NCI-H2227 (cell line): Measurements from ENCODE around the gene C2CD3.
"Not testable (repeated sequence)": the region's sequence is repeated elsewhere in the genome, so short reads cannot be mapped to it uniquely, and the experiment has no call there.

ENCODE experiments used
- DNase-seq: peaks from one replicate; lab custom pipeline; 2025; ENCODE audit not compliant: unreplicated experiment; lab: John Stamatoyannopoulos, UW

C2CD3 gene

DNA sequence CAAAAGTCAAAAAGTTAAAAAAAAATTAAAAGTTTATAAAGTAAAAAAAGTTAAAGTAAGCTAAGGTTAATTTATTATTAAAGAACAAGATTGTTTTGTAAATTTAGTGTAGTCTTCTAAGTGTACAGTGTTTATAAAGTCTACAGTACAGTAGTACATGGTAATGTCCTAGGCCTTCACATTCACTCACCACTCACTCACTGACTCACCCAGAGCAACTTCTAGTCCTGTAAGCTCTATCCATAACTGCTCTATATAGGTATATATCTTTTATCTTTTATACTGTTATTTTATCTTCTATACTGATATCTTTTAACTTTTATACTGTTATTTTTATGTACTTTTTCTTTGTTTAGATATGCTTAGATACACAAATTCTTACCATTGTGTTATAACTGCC lies 11.2 kb downstream of the C2CD3 start:
- DNase-seq, result no peak

DNA sequence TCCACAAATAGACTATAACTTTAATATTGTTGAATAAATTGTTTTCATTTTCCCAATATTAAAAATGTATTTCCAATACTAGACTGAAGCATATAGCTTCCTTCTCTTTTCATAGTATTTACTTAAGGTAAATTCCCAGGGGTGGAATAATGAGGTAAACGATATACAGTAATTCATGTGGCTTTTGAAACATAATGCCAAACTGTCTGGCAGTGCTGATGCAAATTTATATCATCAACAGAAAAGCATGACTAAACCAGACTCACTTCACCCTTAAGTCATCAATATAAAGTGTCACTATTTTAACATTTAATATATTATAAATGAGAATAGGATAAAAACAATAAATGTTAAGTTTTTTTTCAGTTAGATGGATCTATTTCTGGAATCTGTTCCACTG lies 13.6 kb downstream of the C2CD3 start:
- DNase-seq, result no peak

GRCh38 chr11:74154620-74155281 lies 16.1 kb downstream of the C2CD3 start:
- no peak for DNase-seq

DNA sequence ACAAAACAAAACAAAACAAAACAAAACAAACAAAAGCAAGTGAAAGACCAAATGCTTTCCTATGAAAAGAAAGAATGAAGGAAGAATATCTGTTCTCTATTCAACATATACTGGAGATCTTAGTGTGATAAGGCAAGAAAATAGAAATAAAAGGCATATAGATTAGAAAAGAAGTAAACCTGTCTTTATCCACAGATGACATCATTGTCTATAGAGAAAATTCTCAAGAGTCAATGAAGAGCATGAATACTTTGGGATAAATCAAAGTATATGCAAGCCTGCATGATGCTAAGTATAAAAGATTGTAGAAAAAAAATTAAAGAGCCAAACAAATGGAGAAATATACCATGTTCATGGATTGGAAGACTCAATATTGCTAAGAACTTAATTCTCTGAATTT lies 17.6 kb downstream of the C2CD3 start:
- no peak for DNase-seq

- DNase-seq, result no peak
These were observed 23.4 kb downstream of the C2CD3 start for GRCh38 chr11:74147199-74147929.

GRCh38 chr11:74144592-74144991 lies 26.2 kb downstream of the C2CD3 start:
- no peak for DNase-seq

DNA sequence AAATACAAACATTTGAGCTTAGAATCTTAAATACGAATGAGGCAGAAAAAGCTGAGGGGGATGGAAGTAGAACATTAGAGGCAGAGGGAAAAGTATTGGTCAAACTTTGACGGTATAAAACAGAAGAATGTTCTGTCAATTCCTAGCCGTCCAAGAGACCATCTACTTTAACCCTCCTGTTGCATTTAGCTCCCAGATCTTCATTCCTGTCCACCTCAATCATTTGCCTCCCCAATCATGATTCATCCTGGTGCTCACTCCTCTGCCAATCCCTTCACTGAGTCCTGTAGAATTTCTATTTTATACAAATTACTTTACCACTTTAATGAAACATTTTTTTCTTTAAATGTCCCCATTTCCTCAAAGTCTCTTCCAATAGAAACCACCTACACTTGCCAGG lies 28.2 kb downstream of the C2CD3 start:
- DNase-seq, result no peak

GRCh38 chr11:74141908-74142307 lies 28.9 kb downstream of the C2CD3 start:
- DNase-seq, result no peak

- DNase-seq, result no peak
These were observed 29.5 kb downstream of the C2CD3 start for GRCh38 chr11:74141241-74141695.

GRCh38 chr11:74139919-74140431 lies 30.8 kb downstream of the C2CD3 start:
- DNase-seq, result not testable (repeated sequence)

DNA sequence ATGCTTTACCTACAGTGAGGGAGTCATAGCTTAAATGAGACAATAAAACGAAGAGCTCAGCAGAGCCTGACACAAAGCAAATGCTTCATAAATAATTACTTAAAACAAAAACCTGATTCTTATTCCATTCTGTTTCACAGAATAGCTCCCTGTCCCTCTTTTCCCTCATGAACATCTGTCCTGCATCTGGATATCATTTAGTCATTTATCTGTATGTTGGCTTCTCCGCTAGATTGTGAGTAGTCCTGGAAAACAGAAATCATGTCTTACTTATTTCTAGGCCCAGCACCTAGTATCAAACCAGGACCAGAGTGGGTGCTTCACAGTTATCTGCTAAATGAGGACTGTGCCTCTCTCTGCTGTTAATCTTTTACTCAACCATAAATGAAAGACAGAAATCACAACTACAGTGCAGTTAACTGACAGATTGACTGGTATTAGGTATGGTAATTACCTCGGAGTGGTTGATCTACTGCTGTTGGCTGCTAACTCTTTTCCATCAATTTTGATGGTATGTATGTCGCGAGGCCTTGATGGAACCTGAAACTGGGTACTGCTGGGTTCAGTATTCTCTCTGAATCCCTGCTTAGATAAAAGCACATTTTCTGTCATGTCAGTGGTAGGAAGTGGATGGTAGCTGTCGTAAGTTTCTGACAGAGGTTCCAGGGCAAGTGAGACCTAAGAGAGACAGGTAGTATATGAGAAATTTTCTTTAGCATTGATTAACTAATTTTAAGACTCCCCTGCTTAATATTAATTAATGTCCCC lies 31.5 kb downstream of the C2CD3 start:
- DNase-seq, result no peak

- no peak for DNase-seq
These were observed 32.2 kb downstream of the C2CD3 start for GRCh38 chr11:74138572-74138971.

- DNase-seq, result no peak
These were observed 32.8 kb downstream of the C2CD3 start for GRCh38 chr11:74138021-74138420.

DNA sequence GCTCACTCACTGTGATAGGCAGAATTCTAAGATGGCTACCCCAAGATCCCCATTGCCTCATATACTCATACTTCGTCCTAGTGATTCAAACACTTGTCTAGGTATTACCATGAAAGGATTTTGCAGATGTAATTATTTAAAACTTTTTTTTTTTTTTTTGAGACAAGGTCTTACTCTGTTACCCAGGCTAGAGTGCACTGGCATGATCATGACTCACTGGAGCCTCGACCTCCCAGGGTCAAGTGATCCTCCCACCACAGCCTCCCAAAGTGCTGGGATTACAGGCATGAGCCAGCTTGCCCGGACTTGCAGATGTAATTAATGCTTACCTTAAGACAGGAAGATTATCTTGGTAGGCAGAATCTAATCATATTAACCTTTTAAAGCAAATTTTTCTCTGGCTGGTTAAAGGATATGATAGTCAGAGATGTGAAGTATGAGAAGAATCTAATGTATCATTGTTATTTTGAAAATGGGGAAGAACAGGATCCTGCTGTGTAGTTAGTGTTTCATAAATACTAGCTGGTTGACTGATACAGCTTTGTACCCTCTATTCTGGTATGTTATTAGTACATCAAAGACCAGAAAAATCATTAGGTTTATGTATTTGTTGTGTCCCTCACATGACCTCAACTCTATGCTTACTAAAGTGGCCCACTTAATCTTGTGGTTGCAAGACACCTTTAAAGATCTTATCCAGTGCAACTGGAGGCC lies 35.5 kb downstream of the C2CD3 start:
- DNase-seq, result peak; percentile 77

DNA sequence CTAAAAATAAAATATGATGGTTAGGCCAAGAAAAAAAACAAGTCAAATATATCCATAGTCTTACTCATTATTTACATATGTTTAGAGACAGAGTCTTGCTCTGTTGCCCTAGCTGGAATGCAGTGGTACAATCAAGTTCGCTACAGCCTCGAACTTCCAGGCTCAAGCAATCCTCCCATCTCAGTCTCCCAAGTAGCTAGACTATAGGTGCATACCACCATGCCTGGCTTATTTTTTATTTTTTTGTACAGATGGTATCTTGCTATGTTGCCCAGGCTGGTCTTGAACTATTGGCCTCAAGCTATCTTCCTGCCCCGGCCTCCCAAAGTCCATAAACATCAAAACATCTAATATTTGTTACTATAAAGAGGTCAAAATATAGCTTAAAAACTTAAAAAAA lies 36.1 kb downstream of the C2CD3 start:
- DNase-seq, result no peak

DNA sequence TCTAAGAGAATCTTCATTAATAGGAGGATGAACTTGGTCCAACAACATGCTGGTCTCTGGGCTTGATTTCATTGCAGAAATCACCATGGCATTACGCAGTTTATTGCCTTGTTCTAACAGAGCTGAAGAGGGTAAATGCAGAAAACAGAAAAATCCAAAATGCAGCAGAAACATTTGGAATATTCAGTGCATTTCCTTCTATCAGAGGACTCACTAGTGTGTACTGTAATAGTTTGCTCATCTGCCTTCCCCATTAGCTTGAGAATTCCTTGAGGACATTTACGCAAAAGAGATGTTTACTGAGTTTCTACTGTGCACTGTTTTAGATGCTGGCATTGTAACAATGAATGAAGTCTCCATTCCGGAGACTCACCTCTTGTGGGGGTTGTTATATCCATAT lies 37.4 kb downstream of the C2CD3 start:
- no peak for DNase-seq

DNA sequence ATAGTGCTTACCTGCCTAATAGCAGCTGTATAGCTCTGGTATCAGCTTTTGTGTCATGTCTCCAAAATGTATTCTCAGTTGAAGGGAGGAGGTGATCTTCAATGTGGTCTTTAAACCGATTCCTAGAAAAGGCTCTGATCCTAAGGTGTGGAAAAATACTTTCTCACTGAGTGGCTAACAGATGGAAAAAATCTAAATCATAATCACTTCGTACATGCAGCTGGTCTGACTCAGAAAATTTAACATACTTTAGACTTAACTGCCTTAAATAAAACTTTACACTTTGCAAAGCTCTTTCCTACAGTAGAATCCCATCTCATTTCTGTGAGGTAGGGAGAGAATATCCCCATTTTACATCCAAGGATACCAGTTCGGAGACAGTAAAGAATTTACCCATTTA lies 38.0 kb downstream of the C2CD3 start:
- DNase-seq, result no peak

- not testable (repeated sequence) for DNase-seq
These were observed 41.7 kb downstream of the C2CD3 start for GRCh38 chr11:74129121-74129520.

DNA sequence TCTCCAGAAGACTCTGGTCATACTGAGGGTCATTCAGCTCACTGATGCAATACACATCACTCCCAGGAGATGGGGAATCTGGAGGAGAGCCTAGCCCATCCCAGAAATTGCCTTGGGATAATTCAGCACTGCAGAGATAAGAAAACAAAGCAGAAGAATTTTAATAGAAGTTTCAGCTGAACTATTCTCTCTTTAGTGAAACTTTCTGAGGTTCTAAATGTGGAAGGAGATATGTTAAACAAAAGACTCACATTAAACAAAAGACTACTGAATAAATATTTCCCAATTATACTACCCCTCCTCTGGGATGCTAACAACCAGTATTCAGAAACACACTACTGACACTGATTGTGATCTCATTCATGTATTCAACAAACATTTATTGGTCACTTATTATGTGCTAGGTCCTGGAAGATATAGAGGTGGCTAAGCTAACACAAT lies 47.8 kb downstream of the C2CD3 start:
- no peak for DNase-seq

DNA sequence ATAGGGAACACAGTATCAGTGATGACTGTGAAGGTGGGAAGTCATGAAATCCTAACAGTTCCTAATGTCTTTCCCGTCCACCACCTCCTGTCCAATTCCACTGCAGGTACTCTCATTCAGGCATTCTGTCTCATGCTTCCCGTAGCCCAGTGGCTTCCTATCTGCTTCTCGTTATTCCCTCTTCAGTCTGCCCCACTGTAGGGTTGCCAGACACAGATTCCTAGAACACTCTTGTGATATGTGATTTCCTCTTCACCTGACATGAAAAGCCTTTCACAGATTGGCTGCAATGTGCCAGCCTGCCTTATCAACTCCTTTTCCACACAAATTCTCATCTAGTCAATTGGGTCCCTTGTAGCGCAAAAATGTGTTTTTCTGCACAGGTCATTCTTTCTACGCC lies 49.0 kb downstream of the C2CD3 start:
- no peak for DNase-seq
